H9 (cell line): ENCODE measurements around the gene NACC2. TPM values are rescaled to one million over a fixed set of nuclear protein-coding genes. Genes with fewer than 3 reads are reported as not detected.

ENCODE experiments used
- DNase-seq: peaks from one replicate; pipeline ENCODE4 v3.0.0-alpha.2; 2017
- H2AFZ ChIP-seq: one replicate; pipeline ENCODE4 v1.6.1; 2013; ENCODE audit warnings: mild to moderate bottlenecking, low read length, control low read depth, moderate library complexity
- H2AK5ac ChIP-seq: 2 replicates; pipeline ENCODE4 v1.6.1; 2013; ENCODE audit warnings: low read length, control low read depth, mixed read lengths; ENCODE audit not compliant: insufficient read length
- H2BK120ac ChIP-seq: one replicate; pipeline ENCODE4 v1.6.1; 2013; ENCODE audit warnings: low read depth, mild to moderate bottlenecking, low read length, control low read depth, inconsistent platforms; ENCODE audit not compliant: poor library complexity, severe bottlenecking
- H2BK12ac ChIP-seq: 2 replicates; pipeline ENCODE4 v1.6.1; 2013; ENCODE audit warnings: low read length, control low read depth, mixed read lengths, low read depth; ENCODE audit not compliant: insufficient read length
- H2BK15ac ChIP-seq: 2 replicates; pipeline ENCODE4 v1.6.1; 2013; ENCODE audit warnings: low read depth, low read length, control low read depth
- H2BK20ac ChIP-seq: one replicate; pipeline ENCODE4 v1.6.1; 2013; ENCODE audit warnings: low read depth, mild to moderate bottlenecking, low read length, control low read depth, inconsistent platforms; ENCODE audit not compliant: poor library complexity, severe bottlenecking
- H2BK5ac ChIP-seq: 2 replicates; pipeline ENCODE4 v1.6.1; 2013; ENCODE audit warnings: low read length, control low read depth, mixed read lengths; ENCODE audit not compliant: insufficient read length
- H3K14ac ChIP-seq: 2 replicates; pipeline ENCODE4 v1.6.1; 2013; ENCODE audit warnings: low read length, control low read depth; ENCODE audit not compliant: insufficient read depth
- H3K18ac ChIP-seq: 2 replicates; pipeline ENCODE4 v1.6.1; 2013; ENCODE audit warnings: low read depth, mild to moderate bottlenecking, mixed read lengths, low read length, control low read depth; ENCODE audit not compliant: insufficient read length
- H3K23ac ChIP-seq: 2 replicates; pipeline ENCODE4 v1.6.1; 2013; ENCODE audit warnings: low read length, control low read depth, mixed read lengths, low read depth; ENCODE audit not compliant: insufficient read length
- H3K23me2 ChIP-seq: 2 replicates; pipeline ENCODE4 v1.6.1; 2013; ENCODE audit warnings: low read depth, mild to moderate bottlenecking, mixed read lengths, low read length, control low read depth; ENCODE audit not compliant: insufficient read length, poor library complexity, severe bottlenecking
- H3K27ac ChIP-seq: 2 replicates; pipeline ENCODE4 v1.5.1; 2013; ENCODE audit warnings: low read length, control low read depth, mixed read lengths, low read depth; ENCODE audit not compliant: insufficient read length
- H3K27me3 ChIP-seq: 2 replicates; pipeline ENCODE4 v1.6.1; 2013; ENCODE audit warnings: low read length, control low read depth, inconsistent platforms; ENCODE audit not compliant: insufficient read depth
- H3K4ac ChIP-seq: 2 replicates; pipeline ENCODE4 v1.6.1; 2013; ENCODE audit warnings: low read depth, mild to moderate bottlenecking, control low read depth, inconsistent platforms, low read length, moderate library complexity
- H3K4me1 ChIP-seq: 2 replicates; pipeline ENCODE4 v1.6.1; 2013; ENCODE audit warnings: low read length, control low read depth, inconsistent platforms; ENCODE audit not compliant: insufficient read depth
- H3K4me2 ChIP-seq: 2 replicates; pipeline ENCODE4 v1.6.1; 2013; ENCODE audit warnings: low read length, control low read depth, mixed read lengths; ENCODE audit not compliant: insufficient read length, insufficient read depth
- H3K56ac ChIP-seq: 2 replicates; pipeline ENCODE4 v1.6.1; 2013; ENCODE audit warnings: low read depth, mild to moderate bottlenecking, mixed read lengths, low read length, control low read depth; ENCODE audit not compliant: insufficient read length
- H3K79me1 ChIP-seq: 2 replicates; pipeline ENCODE4 v1.6.1; 2013; ENCODE audit warnings: low read depth, mild to moderate bottlenecking, moderate library complexity, low read length, control low read depth, inconsistent platforms; ENCODE audit not compliant: insufficient read depth, poor library complexity, severe bottlenecking
- H3K79me2 ChIP-seq: 2 replicates; pipeline ENCODE4 v1.6.1; 2013; ENCODE audit warnings: low read length, control low read depth, inconsistent platforms; ENCODE audit not compliant: insufficient read depth
- H3K9ac ChIP-seq: 2 replicates; pipeline ENCODE4 v1.6.1; 2013; ENCODE audit warnings: low read length, control low read depth, mixed read lengths; ENCODE audit not compliant: insufficient read length; ENCODE audit errors: extremely low read depth
- H3K9me3 ChIP-seq: one replicate; pipeline ENCODE4 v1.6.1; 2013; ENCODE audit warnings: low read depth, low read length, inconsistent platforms; ENCODE audit not compliant: control insufficient read depth
- H3T11ph ChIP-seq: one replicate; pipeline ENCODE4 v1.6.1; 2013; ENCODE audit warnings: mild to moderate bottlenecking, low read length, control low read depth, inconsistent platforms
- H4K20me1 ChIP-seq: one replicate; pipeline ENCODE4 v1.6.1; 2013; ENCODE audit not compliant: control insufficient read depth, insufficient read length, insufficient read depth
- H4K5ac ChIP-seq: 2 replicates; pipeline ENCODE4 v1.6.1; 2013; ENCODE audit warnings: low read depth, mild to moderate bottlenecking, mixed read lengths, low read length, control low read depth; ENCODE audit not compliant: insufficient read length
- H4K8ac ChIP-seq: replicated peaks from 2 replicates; pipeline ENCODE4 v1.6.1; 2013; ENCODE audit warnings: low read length, control low read depth, mixed read lengths, low read depth; ENCODE audit not compliant: insufficient read length
- H4K91ac ChIP-seq: 2 replicates; pipeline ENCODE4 v1.6.1; 2013; ENCODE audit warnings: low read depth, mild to moderate bottlenecking, moderate library complexity, mixed read lengths, low read length, control low read depth; ENCODE audit not compliant: insufficient read length
- H3K27ac Mint-ChIP-seq, 3 experiments: 2 replicates in 2 of 3; 3 replicates in 1 of 3; pipeline ENCODE4 v1.8.0; 2020 to 2021; ENCODE audit warnings: mixed read lengths in 3 of 3, mild to moderate bottlenecking in 1 of 3, moderate library complexity in 1 of 3
- H3K27me3 Mint-ChIP-seq: 2 replicates; pipeline ENCODE4 v1.8.0; 2021; ENCODE audit warnings: low read depth, mild to moderate bottlenecking, moderate library complexity, mixed read lengths
- H3K36me3 Mint-ChIP-seq, 3 experiments: 2 replicates in 2 of 3; 3 replicates in 1 of 3; pipeline ENCODE4 v1.8.0; 2020 to 2021; ENCODE audit warnings: low read depth in 3 of 3, mixed read lengths in 3 of 3; ENCODE audit not compliant: insufficient read depth in 1 of 3
- H3K4me1 Mint-ChIP-seq, 2 experiments: 2 replicates each; pipeline ENCODE4 v1.8.0; 2020; ENCODE audit warnings: mixed read lengths in 2 of 2
- H3K4me3 Mint-ChIP-seq, 2 experiments: 2 replicates in 1 of 2; 3 replicates in 1 of 2; pipeline ENCODE4 v1.8.0; 2020 to 2021; ENCODE audit warnings: mild to moderate bottlenecking in 2 of 2, mixed read lengths in 2 of 2, moderate library complexity in 1 of 2
- H3K9me3 Mint-ChIP-seq, 2 experiments: 2 replicates in 1 of 2; 3 replicates in 1 of 2; pipeline ENCODE4 v1.8.0; 2020; ENCODE audit warnings: mild to moderate bottlenecking in 2 of 2, mixed read lengths in 2 of 2, moderate library complexity in 1 of 2
- CTCF ChIP-seq: fragments of 200-600 bp; sonication (generic); conservative IDR thresholded peaks from 3 replicates; pipeline ENCODE4 v1.8.0; 2021; ENCODE audit warnings: antibody characterized with exemption, mild to moderate bottlenecking
- WGBS: extraction: QIAGEN DNeasy Blood & Tissue Kit; methylation state at CpG from one replicate; pipeline ENCODE4 v1.1.7; 2013; ENCODE audit warnings: missing lambda C conversion rate, low lambda C conversion rate, mixed read lengths; ENCODE audit not compliant: insufficient read length; ENCODE audit errors: extremely low coverage; 5-methylcytosine and 5-hydroxymethylcytosine counted together
- total RNA-seq: library from RNA; stranded (reverse); gene quantifications from 2 replicates; pipeline ENCODE4 v1.2.1, GENCODE V29; 2021

The NACC2 gene
- total RNA-seq, 1 experiment from 2014 or later: 11.5 TPM

GRCh38 chr9:135962696-135963307 lies 132.3 kb downstream of the NACC2 start:
- TF ChIP-seq CTCF: no peak
- H3K27ac ChIP-seq: no peak overlapping the region
- H2BK120ac ChIP-seq: no peak overlapping the region
- no peak overlapping the region for H4K5ac ChIP-seq
- no peak overlapping the region for H3K56ac ChIP-seq
- H3K9me3 ChIP-seq: no peaks in the 10 kb centered on the region
- H3K27me3 ChIP-seq: no peaks in the 10 kb centered on the region
- no peak overlapping the region for H4K91ac ChIP-seq
- no peak overlapping the region for H2BK15ac ChIP-seq
- Mint-ChIP-seq H3K36me3 (peaks cover 0 to 7% (median 4%) of the 10 kb centered on the region in 3 experiments; a peak in 3 of 7 replicates), H3K27me3 (peaks cover 12% of the 10 kb centered on the region), H3K27ac (no peak overlapping the region; a peak in 1 of 7 replicates), H3K4me3 (peak overlapping the region in 1 of 2 experiments; percentile 10; a peak in 1 of 5 replicates), H3K9me3 (peaks cover 0 to 3% of the 10 kb centered on the region in 2 experiments; a peak in 2 of 5 replicates), H3K4me1 (peaks cover 24 to 27% of the 10 kb centered on the region in 2 experiments)
- H2BK5ac ChIP-seq: no peak overlapping the region
- no peak overlapping the region for H2BK20ac ChIP-seq
- no peak overlapping the region for H2AFZ ChIP-seq
- no peak overlapping the region for H3K9ac ChIP-seq
- H4K20me1 ChIP-seq: peaks cover 2% of the 10 kb centered on the region
- WGBS: no CpG with 5 or more reads among the region's 11 CpGs
- no peak overlapping the region for H3K23ac ChIP-seq
- no peak for DNase-seq
- H3K4me1 ChIP-seq: peaks cover 2% of the 10 kb centered on the region; the same call in 1 of the 2 replicates
- peaks cover 12% of the 10 kb centered on the region; the same call in 1 of the 2 replicates for H3K79me2 ChIP-seq
- H3T11ph ChIP-seq: no peak overlapping the region
- no peak overlapping the region for H3K4ac ChIP-seq
- no peak overlapping the region for H3K4me2 ChIP-seq
- H3K18ac ChIP-seq: no peak overlapping the region
- H3K14ac ChIP-seq: no peak overlapping the region
- H4K8ac ChIP-seq: no peak overlapping the region
- H2BK12ac ChIP-seq: no peak overlapping the region
- H3K23me2 ChIP-seq: peaks cover 5% of the 10 kb centered on the region
- no peaks in the 10 kb centered on the region for H3K79me1 ChIP-seq
- H2AK5ac ChIP-seq: no peak overlapping the region
